Measurements from ENCODE around the gene RANBP10.

The RANBP10 gene

GRCh38 chr16:67749436-67750078, 56.8 kb downstream of the RANBP10 start:
- DNase-seq (ENCODE audit: low read depth in 2 of 2, low spot score in 1 of 2) = no peak

DNA sequence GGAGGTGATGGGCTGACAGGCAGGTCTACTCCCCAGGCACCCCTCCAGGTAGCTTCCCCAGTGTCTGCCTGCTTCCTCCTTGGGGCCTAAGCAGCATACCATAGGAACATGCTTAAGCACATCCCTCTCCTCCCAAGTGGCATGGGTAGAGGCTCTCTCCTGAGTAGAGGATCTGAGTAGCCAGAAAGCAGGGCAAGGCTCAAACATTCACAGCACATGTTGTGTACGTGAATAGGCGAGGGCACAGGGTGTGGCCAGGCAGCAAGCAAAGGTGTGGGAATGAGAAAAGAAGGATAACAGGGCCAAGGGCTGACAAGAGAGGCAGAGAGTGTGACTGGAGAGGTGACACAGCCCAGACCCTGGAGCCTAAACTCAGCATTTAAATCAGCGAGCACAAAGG, 57.5 kb downstream of the RANBP10 start:
- no peak for DNase-seq (ENCODE audit: low read depth in 2 of 2, low spot score in 1 of 2)

DNA sequence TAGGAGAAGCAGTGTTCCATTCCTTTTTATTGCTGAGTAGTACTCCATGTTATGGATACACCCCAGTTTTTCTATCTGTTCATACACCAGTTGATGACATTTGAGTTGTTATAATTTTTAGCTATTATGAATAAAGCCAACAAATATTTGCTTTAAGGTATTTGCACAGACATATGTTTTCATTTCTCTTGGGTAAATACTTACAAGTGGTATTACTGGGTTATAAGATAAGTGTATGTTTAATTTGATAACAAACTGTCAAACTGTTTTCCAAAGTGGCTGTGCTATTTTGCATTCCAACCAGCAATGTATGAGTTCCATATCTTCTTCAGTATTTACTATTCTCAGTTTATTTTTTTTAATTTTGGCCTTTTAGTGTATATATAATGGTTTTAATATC, 59.5 kb downstream of the RANBP10 start:
- DNase-seq (ENCODE audit: low read depth in 2 of 2, low spot score in 1 of 2) = no peak

DNA sequence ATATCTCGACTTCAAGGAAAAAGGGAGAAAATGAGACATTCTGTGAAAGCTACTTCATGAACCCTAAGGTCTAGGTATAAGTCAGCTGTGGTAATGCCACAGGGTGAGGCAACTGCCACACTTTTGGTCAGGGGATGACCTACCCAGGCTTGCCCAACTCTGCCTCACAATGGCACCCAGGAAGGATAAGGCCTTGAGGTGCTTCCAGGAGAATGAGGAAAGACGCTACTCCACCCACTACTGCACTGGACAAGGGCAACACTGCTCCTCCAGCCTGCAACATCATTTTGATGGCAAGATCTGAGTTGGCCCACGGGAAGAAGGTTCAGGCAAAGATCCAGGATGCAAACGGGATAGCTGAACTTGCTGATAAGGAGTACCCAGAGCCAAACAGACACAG, 65.2 kb downstream of the RANBP10 start:
- DNase-seq (ENCODE audit: low read depth in 2 of 2, low spot score in 1 of 2) = no peak

DNA sequence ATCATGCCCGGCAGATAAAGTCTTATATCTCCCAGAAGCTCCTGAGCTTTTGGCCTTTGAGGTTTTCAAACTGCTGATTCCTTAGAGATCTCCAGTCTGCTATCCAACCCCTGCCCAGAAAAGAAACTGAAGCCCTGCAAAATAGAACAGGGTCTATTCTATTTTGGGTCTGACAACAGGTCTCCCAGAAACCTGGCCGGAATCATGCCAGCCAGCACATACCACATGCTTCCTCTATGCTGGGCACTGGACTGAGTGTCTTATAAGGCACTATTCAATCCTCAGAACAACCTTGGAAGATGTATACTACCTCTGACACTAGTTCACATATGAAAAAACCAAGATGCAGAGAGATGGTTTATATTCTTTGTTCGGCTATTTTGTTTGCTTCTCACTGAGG, 66.0 kb downstream of the RANBP10 start:
- DNase-seq (ENCODE audit: low read depth in 2 of 2, low spot score in 1 of 2) = no peak

DNA sequence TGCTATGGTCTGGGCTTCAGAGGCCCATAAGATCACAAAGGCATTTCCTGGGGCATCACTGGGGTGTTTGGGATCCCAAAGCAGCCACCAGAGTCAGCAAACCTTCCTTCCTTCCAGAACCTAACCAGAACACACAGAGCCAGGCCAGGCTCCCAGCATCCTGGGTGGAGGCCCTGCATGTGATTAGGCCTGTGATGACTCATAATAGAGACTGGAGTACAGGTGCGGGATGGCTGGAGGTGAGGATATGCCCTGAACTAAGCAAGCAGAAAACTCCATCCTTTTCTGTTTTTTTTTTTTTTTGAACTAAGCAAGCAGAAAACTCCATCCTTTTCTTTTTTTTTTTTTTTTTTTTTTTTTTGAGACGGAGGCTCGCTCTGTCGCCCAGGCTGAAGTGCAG, 69.5 kb downstream of the RANBP10 start:
- DNase-seq (ENCODE audit: low read depth in 2 of 2, low spot score in 1 of 2) = no peak

GRCh38 chr16:67734731-67735201, 71.6 kb downstream of the RANBP10 start:
- no peak for DNase-seq (ENCODE audit: low read depth in 2 of 2, low spot score in 1 of 2)

DNA sequence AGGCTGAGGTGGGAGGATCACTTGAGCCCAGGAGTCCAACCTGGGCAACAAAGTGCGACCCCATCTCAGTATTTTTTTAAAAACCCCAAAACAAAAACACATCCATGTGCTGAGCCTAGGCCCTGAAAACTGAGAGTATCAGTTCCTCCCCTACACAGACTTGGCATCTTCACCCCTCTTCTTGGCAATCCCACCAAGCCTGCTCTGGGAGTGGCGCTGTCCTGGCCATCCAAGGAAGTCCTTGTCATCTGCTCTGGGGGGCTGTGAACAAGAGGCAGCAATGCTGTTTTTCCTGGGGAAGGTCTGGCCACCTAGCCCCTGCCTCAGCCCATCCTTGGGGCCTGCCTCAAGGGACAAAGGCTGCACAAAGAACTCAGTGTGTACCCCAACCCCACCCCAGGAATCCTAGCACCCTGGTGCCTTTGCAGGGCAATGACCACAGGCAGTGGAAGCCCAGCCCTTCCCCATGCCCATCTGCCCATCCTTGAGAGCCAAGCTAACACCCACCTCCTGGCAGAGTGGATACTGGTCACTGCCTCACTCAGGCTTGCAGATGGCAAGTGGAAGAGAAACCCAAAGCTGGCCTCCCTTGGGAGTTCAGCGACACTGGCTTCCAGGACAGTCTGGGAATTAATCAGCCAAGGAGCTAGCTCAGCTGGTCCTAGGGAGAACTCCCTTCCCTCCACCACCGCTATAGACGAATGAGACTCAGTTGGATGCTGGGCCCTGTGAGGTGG, 72.5 kb downstream of the RANBP10 start:
- no peak for DNase-seq (ENCODE audit: low read depth in 2 of 2, low spot score in 1 of 2)

DNA sequence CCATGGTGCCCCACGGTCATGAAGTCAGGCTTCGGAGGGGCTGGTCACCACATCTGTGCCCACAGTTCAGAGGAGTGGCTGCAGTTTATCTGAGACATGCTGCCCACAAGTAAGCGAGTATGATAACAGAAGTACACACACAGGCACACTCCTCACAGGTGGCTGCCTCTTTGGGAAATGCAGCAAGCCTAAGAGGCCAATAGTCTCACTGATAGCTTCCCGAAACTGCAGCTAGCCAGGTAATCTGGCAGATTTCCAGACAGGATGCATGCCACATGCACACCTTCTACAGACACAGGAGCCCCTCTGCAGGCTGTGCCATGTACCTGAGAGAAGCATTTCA, 74.6 kb downstream of the RANBP10 start:
- DNase-seq (ENCODE audit: low read depth in 2 of 2, low spot score in 1 of 2) = no peak

DNA sequence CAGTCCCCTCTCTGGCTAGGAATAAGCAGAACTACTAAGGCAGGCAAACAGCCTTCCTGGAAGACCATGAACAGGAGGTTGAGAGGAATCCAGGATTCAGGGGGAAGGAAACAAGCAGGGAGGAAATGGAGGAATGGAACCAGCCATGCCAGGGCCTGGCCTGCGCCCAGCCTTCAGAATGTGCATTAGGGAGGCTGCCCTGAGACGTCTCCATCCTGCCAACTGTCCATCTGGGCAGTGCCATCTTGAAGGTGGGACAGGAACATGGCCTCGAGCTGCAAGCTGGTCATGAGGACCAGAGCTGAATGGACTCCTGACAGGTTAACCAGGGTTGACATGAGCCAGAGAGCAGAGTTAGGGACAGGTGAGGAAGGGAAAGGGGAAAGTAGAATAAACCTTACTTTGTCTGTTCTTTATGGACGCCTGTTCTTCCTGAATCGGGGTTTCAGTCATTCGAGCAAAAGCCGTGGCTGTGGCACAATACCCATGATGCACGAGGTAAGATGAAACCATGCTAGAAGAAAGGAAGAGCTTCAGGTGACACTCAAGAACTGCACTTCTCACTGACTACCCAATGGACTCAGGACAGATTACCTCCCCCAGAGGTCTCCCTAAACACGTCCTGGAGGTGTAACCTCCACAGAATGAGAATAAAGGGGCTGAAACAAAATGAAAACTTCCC, 75.1 kb downstream of the RANBP10 start:
- no peak for DNase-seq (ENCODE audit: low read depth in 2 of 2, low spot score in 1 of 2)

DNA sequence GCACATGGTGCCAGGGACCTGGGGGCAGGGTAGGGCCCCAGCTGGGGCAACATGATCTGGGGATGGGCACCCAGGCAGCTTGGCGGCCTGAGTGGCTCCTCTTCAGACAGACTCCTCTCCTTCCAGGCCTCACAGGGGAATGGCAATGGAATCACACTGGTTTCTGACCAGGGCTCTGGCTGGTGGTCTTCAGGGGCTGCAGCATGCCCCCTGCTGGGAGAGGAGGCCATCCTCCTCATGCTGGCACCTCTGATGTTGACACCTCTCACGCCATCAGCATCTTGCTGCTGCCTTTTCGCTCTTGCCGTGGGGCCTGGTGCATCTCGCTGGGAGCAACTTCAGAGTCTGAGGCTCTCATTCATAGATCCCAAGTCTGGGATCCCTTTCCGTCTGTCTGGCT, 76.0 kb downstream of the RANBP10 start:
- no peak for DNase-seq (ENCODE audit: low read depth in 2 of 2, low spot score in 1 of 2)

DNA sequence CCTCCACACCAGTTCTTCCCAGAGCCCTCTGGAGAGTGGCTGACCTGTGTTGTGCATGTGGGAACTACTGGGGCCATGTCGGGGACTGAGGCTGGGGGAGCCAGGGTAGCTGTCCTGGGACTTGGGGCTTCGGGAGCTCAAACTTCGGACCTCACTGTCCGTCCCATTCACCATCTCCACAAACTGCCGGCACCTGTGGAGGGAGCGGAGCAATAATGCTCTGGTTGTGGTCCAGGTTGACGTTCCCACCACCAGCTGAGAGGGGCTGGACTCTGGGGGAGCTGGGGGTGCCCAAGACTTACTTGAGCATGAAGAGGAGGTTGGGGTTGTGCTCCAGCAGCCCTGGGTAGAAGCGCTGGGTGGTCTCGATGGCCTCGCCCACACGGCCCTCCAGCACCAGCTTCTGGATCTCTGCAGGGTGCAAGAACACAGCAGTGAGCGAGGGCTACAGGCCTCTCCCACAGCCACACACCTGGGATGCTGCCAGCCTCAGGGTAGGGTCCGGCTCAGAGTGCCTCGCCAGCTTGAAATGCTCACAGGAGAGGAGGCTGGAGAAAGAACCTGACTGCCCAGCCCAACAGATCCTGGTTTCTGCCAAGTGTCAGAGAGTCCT, 76.6 kb downstream of the RANBP10 start:
- no peak for DNase-seq (ENCODE audit: low read depth in 2 of 2, low spot score in 1 of 2)

GRCh38 chr16:67727521-67728485, 78.6 kb downstream of the RANBP10 start:
- DNase-seq (ENCODE audit: low read depth in 2 of 2, low spot score in 1 of 2) = no peak

DNA sequence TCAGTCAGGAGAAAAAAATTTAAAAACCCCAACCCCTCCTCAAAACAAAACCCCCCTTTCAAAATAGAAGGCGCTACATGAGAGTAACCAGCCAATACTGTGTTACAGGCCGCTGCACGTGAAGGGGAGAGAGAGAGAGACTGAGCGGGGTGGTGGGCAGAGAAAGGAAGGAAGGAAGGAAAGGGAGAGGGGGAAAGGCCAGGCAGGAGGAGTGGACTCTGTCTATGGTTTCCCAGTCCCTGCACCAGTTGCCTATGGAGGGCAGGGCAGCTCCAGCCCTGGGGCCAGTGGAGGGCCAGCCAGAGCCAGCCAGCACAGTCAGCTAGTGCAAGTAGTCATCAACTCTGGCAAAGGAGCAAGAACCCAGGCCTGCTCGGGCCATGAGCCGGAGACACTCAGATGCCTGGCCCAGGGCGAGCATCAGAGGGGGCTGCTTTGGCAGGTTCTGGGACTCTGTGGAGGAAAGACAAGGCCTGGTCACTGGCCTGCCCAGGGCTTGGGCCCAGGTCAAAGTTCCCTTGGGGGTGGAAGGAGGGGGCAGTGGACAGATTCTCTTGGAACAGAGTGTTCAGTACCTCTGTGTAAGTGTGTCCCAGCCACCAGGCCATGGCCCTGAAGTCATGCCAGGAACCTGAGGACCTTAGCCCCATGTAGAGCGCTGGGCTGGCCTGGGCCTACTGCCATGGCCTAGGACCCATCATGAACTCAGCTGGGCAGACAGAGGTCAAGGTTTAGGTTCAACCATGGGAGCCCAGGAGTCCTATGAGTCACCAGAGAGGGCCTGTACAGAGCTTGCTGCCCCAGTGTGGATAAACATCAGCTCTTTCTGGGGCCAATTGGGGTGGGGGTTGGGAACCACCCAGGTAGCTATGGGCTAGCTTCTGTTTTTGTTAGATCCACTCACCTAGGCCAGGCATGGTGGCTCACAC, 80.0 kb downstream of the RANBP10 start:
- DNase-seq (ENCODE audit: low read depth in 2 of 2, low spot score in 1 of 2) = no peak

DNA sequence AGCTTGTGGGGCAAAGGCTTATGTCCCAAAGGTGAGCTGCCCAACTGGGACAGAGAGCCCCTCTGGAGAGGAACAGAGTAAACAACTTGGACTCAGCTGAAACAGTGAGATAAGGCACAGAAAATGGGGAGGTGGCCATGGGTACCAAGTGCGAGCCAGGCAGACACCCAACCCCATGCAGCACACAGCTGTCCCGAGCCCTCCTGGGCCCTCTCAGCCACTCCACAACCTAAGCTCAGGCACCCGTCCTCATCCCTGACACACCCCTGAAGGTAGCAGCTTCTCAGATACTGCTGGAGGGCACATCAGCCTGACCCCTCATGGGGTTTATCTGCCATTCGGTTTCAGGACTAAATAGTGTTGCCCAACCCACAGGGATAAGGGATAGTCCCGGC, 82.5 kb downstream of the RANBP10 start:
- DNase-seq (ENCODE audit: low read depth in 2 of 2, low spot score in 1 of 2) = no peak

GRCh38 chr16:67723151-67723910, 83.0 kb downstream of the RANBP10 start:
- no peak for DNase-seq (ENCODE audit: low read depth in 2 of 2, low spot score in 1 of 2)

GRCh38 chr16:67720236-67720635, 86.1 kb downstream of the RANBP10 start:
- no peak for DNase-seq (ENCODE audit: low read depth in 2 of 2, low spot score in 1 of 2)

DNA sequence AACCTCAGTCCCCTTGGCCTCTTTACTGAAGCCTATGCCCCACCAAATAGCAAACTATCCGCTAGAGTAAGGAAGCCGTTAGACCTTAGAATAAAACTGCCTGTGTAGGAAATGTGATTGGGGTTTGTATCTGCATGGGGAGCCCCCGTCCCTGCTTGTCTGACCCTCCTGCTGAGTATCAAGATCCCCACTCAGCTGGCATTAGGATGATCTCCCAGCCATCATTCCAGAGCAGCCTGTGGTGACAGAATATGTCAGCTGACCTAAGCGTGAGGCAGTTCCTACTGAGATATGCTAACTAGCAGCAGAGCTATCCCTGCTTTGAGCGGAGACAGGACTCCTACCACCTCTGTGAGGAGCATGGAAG, 86.6 kb downstream of the RANBP10 start:
- no peak for DNase-seq (ENCODE audit: low read depth in 2 of 2, low spot score in 1 of 2)

All from stimulated activated CD8-positive, alpha-beta memory T cell treated with anti-CD3 and anti-CD28 coated beads, Interleukin-4, amount 100 ng/mL, for 4 hours (primary cell).